Endothelial cell (in vitro differentiated cells): ENCODE measurements around the gene CBLL1. TPM values are rescaled to one million over a fixed set of nuclear protein-coding genes. Genes with fewer than 3 reads are reported as not detected.

Source experiments
- DNase-seq: peaks from one replicate; pipeline ENCODE4 v3.0.0; 2021; ENCODE audit warnings: low spot score
- H3K27ac Mint-ChIP-seq: one replicate; pipeline ENCODE4 v1.8.0; 2021; ENCODE audit warnings: mixed read lengths, inconsistent platforms; ENCODE audit not compliant: unreplicated experiment
- H3K27me3 Mint-ChIP-seq: one replicate; pipeline ENCODE4 v1.8.0; 2021; ENCODE audit warnings: mild to moderate bottlenecking, moderate library complexity, mixed read lengths, inconsistent platforms; ENCODE audit not compliant: unreplicated experiment
- H3K36me3 Mint-ChIP-seq: one replicate; pipeline ENCODE4 v1.8.0; 2021; ENCODE audit warnings: mild to moderate bottlenecking, low read depth, mixed read lengths, inconsistent platforms; ENCODE audit not compliant: unreplicated experiment
- H3K4me1 Mint-ChIP-seq: one replicate; pipeline ENCODE4 v1.8.0; 2021; ENCODE audit warnings: mild to moderate bottlenecking, mixed read lengths, inconsistent platforms; ENCODE audit not compliant: unreplicated experiment
- H3K4me3 Mint-ChIP-seq: one replicate; pipeline ENCODE4 v1.8.0; 2021; ENCODE audit warnings: mild to moderate bottlenecking, mixed read lengths, inconsistent platforms; ENCODE audit not compliant: unreplicated experiment
- H3K9me3 Mint-ChIP-seq: one replicate; pipeline ENCODE4 v1.8.0; 2021; ENCODE audit warnings: mixed read lengths, inconsistent platforms; ENCODE audit not compliant: unreplicated experiment
- total RNA-seq: library from RNA; stranded (reverse); fragmentation: NEBNext Ultra II Directional; extraction: Animal tissue kit (Norgen Biotek cat#: 25700); gene quantifications from one replicate; pipeline ENCODE4 v1.2.1, GENCODE V29; 2021; ENCODE audit not compliant: unreplicated experiment
- TF ChIP-seq, protein P1 (sequence below): fragments of 200-600 bp; sonication (generic); IDR thresholded peaks from one replicate; pipeline ENCODE4 v1.5.0; 2021; ENCODE audit warnings: antibody characterized with exemption; ENCODE audit not compliant: unreplicated experiment

Gene CBLL1
- total RNA-seq, 1 donor from 2014 or later, result 37.4 TPM

DNA sequence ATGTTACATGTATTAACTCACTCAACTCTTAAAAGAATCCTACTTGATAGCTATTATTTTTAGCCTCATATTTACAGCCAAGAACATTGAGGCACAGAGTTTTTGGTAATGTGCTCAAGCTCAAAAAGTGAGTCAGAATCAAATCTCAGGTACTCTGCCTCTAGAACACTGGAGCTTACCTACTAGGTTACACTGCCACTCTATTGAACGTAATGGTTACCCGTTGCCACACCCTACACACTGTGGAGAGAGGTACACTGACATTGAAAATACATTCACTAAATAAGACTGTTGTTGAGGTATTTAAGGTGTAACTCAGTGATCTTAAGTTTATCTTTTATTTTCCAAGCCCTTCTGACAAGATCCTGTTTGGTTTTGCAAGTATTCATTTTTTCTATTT is 41.2 kb downstream of the CBLL1 start:
- no peak overlapping the region for H3K4me3 Mint-ChIP-seq
- no peaks in the 10 kb centered on the region for H3K36me3 Mint-ChIP-seq
- no peak for DNase-seq
- H3K27me3 Mint-ChIP-seq, result no peaks in the 10 kb centered on the region
- H3K27ac Mint-ChIP-seq, result no peak overlapping the region
- TF ChIP-seq, protein P1, sequence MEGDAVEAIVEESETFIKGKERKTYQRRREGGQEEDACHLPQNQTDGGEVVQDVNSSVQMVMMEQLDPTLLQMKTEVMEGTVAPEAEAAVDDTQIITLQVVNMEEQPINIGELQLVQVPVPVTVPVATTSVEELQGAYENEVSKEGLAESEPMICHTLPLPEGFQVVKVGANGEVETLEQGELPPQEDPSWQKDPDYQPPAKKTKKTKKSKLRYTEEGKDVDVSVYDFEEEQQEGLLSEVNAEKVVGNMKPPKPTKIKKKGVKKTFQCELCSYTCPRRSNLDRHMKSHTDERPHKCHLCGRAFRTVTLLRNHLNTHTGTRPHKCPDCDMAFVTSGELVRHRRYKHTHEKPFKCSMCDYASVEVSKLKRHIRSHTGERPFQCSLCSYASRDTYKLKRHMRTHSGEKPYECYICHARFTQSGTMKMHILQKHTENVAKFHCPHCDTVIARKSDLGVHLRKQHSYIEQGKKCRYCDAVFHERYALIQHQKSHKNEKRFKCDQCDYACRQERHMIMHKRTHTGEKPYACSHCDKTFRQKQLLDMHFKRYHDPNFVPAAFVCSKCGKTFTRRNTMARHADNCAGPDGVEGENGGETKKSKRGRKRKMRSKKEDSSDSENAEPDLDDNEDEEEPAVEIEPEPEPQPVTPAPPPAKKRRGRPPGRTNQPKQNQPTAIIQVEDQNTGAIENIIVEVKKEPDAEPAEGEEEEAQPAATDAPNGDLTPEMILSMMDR, result no peak
- peaks cover 16% of the 10 kb centered on the region for H3K4me1 Mint-ChIP-seq
- no peaks in the 10 kb centered on the region for H3K9me3 Mint-ChIP-seq

DNA sequence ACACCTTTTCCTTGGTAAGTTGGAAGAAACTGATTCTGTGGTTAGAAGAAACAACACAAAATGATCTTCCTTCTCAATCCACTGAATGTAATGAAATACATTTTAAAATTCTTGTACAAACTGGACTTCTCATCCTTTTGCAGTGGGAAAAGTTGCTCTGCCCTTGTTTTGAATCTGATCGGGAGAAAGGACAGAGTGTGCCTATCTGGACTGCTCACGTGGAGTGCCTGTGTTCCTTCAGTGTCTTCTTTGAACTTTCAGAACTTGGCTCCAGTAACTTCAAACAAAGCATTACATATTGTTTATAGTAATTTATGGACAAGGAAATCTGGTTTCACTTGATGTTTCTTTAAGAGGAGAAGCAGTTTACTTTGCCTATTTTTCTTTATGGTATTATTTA is 42.0 kb downstream of the CBLL1 start:
- Mint-ChIP-seq H3K27ac (no peak overlapping the region), H3K9me3 (no peaks in the 10 kb centered on the region), H3K4me3 (no peak overlapping the region), H3K36me3 (no peaks in the 10 kb centered on the region), H3K4me1 (peaks cover 16% of the 10 kb centered on the region), H3K27me3 (no peaks in the 10 kb centered on the region)
- TF ChIP-seq, protein P1, result no peak
- no peak for DNase-seq

DNA sequence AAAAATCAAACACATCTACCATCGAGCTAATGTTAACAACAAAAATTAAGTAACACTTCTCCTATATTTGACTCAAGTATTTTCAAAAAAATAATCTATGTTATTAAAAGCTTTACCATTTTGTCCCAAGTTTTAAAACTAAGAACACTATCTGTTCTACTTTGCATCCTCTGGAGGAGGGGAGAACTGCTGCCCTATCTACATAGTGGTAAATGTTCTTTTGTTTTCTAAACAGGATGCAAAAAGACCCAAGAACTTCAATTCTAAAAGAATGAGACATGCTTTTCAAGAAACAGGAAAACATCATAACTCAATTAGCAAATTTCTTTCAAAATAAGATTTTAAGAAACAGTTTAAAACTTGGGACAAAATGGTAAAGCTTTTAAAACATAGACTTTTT is 44.3 kb downstream of the CBLL1 start:
- H3K27me3 Mint-ChIP-seq, result no peaks in the 10 kb centered on the region
- no peak overlapping the region for H3K4me3 Mint-ChIP-seq
- no peak for DNase-seq
- no peaks in the 10 kb centered on the region for H3K36me3 Mint-ChIP-seq
- H3K4me1 Mint-ChIP-seq, result peaks cover 16% of the 10 kb centered on the region
- H3K27ac Mint-ChIP-seq, result no peak overlapping the region
- TF ChIP-seq, protein P1, result no peak
- H3K9me3 Mint-ChIP-seq, result no peaks in the 10 kb centered on the region

DNA sequence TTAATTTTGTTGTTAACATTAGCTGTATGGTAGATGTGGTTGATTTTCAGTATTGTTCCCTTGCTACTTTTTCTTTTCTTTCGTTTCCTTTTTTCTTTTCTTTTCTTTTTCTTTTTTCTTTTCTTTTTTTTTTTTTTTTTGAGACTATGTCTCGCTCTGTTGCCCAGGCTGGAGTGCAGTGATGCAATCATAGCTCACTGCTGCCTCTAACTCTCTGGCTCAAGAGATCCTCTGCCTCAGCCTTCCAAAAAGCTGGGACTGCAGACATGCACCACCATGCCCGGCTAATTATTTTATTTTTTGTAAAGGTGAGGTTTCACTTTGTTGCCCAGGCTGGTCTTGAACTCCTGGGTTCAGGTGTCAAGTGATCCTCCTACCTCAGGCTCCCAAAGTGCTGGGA is 44.7 kb downstream of the CBLL1 start:
- peaks cover 16% of the 10 kb centered on the region for H3K4me1 Mint-ChIP-seq
- H3K4me3 Mint-ChIP-seq, result no peak overlapping the region
- no peak overlapping the region for H3K27ac Mint-ChIP-seq
- TF ChIP-seq, protein P1, result no peak
- H3K9me3 Mint-ChIP-seq, result no peaks in the 10 kb centered on the region
- no peak for DNase-seq
- H3K27me3 Mint-ChIP-seq, result no peaks in the 10 kb centered on the region
- H3K36me3 Mint-ChIP-seq, result no peaks in the 10 kb centered on the region

DNA sequence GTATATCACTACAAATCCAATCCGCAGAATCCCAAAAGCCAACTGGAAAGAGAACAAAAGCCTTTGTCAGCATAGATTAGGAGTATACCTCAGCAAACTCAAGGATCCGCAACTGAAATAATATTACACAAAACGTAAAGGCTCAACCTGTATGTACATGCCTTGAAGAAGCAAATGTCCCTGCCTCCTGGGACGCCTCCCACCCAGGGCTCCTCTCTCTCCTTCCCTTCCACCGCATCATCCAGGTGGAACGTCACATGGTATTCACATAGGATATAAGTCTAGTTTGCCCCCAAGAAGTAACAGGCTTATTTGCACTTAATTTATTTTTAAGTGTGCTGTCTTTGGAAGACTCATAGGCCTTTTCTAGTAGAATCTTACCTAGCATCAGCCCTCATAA is 45.7 kb downstream of the CBLL1 start:
- Mint-ChIP-seq H3K27ac (no peak overlapping the region), H3K27me3 (no peaks in the 10 kb centered on the region), H3K4me1 (peaks cover 16% of the 10 kb centered on the region), H3K9me3 (no peaks in the 10 kb centered on the region), H3K36me3 (no peaks in the 10 kb centered on the region), H3K4me3 (no peak overlapping the region)
- no peak for DNase-seq
- TF ChIP-seq, protein P1, result no peak
